Esophagus (tissue), 2 donors: ENCODE measurements around the gene ENO2. TPM values are rescaled to one million over a fixed set of nuclear protein-coding genes. Genes with fewer than 3 reads are reported as not detected.

Experiments
- H3K27ac ChIP-seq, 2 donors: one replicate each; pipeline ENCODE4 v1.5.1; 2013; ENCODE audit warnings: low read depth in 2 of 2, mild to moderate bottlenecking in 2 of 2, inconsistent platforms in 1 of 2, low read length in 1 of 2, moderate library complexity in 1 of 2
- H3K27me3 ChIP-seq, 2 donors: one replicate each; pipeline ENCODE4 v1.6.1; 2013; ENCODE audit warnings: low read length in 2 of 2, control low read depth in 1 of 2, mild to moderate bottlenecking in 1 of 2; ENCODE audit not compliant: insufficient read depth in 2 of 2, control insufficient read depth in 1 of 2
- H3K36me3 ChIP-seq, 2 donors: one replicate each; pipeline ENCODE4 v1.6.1; 2013; ENCODE audit warnings: low read length in 1 of 2; ENCODE audit not compliant: control insufficient read depth in 2 of 2, insufficient read depth in 2 of 2
- H3K4me1 ChIP-seq, 2 donors: one replicate each; pipeline ENCODE4 v1.6.1; 2013; ENCODE audit warnings: low read length in 1 of 2; ENCODE audit not compliant: control insufficient read depth in 2 of 2, insufficient read depth in 2 of 2
- H3K4me3 ChIP-seq, 2 donors: one replicate each; pipeline ENCODE4 v1.5.1; 2013; ENCODE audit warnings: low read length in 2 of 2, mild to moderate bottlenecking in 2 of 2, low read depth in 1 of 2, moderate library complexity in 1 of 2
- H3K9me3 ChIP-seq, 2 donors: one replicate each; pipeline ENCODE4 v1.6.1; 2013; ENCODE audit warnings: mild to moderate bottlenecking in 2 of 2, low read depth in 1 of 2, low read length in 1 of 2, moderate library complexity in 1 of 2; ENCODE audit not compliant: control insufficient read depth in 2 of 2, insufficient read depth in 1 of 2
- WGBS, 2 donors: extraction: QIAGEN DNeasy Blood & Tissue Kit; methylation state at CpG; one replicate each; pipeline ENCODE4 v1.1.7; 2013; 5-methylcytosine and 5-hydroxymethylcytosine counted together
- polyA plus RNA-seq, 2 donors: library from polyadenylated mRNA; stranded (reverse); fragments of 200-250 nt; gene quantifications; one replicate each; pipeline ENCODE4 v1.2.3, GENCODE V29; 2013
- donor health status: healthy with polysubstance abuse.
- donor health status: Bipolar disorder and iron deficiency.

Gene ENO2
- polyA plus RNA-seq, 2 donors = 6.7 to 9.0 TPM

DNA sequence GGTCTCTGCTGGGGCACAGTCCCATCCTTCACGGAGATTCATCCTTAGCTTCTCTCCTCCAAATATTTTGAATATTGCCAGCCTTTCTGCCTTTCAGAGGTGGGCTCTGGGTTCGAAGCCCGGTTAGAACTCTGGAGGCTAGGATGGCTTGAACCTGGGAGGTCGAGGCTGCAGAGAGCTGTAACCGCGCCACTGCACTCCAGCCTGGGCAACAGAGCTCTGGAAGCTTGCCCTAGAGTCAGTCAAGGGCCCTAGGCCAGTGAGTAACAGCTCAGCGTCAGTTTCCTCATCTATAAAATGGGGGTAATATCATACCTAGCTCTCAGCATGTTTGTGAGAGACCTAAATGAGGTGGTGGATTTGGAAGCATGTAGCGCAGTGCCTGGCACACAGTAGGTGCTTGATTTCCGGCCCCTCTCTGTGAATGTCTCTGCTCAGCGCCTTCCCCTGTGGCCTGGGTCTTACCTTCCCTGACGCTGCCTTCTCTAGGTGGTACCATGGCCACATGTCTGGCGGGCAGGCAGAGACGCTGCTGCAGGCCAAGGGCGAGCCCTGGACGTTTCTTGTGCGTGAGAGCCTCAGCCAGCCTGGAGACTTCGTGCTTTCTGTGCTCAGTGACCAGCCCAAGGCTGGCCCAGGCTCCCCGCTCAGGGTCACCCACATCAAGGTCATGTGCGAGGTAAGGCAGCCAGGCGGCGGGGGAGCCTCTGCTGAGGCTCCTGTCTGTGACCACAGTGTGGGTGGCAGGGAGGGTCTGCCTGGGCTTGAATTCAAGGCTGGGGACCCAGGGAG lies 40.1 kb downstream of the ENO2 start:
- peaks cover 0 to 11% of the 10 kb centered on the region in 2 donors for H3K4me1 ChIP-seq
- H3K27ac ChIP-seq = no peak overlapping the region
- H3K36me3 ChIP-seq = peaks cover 0 to 13% of the 10 kb centered on the region in 2 donors
- no peak overlapping the region for H3K4me3 ChIP-seq
- no peaks in the 10 kb centered on the region for H3K9me3 ChIP-seq
- 82 to 84% methylated on average over 21 of the region's 21 CpGs for WGBS, 2 donors
- no peaks in the 10 kb centered on the region for H3K27me3 ChIP-seq

DNA sequence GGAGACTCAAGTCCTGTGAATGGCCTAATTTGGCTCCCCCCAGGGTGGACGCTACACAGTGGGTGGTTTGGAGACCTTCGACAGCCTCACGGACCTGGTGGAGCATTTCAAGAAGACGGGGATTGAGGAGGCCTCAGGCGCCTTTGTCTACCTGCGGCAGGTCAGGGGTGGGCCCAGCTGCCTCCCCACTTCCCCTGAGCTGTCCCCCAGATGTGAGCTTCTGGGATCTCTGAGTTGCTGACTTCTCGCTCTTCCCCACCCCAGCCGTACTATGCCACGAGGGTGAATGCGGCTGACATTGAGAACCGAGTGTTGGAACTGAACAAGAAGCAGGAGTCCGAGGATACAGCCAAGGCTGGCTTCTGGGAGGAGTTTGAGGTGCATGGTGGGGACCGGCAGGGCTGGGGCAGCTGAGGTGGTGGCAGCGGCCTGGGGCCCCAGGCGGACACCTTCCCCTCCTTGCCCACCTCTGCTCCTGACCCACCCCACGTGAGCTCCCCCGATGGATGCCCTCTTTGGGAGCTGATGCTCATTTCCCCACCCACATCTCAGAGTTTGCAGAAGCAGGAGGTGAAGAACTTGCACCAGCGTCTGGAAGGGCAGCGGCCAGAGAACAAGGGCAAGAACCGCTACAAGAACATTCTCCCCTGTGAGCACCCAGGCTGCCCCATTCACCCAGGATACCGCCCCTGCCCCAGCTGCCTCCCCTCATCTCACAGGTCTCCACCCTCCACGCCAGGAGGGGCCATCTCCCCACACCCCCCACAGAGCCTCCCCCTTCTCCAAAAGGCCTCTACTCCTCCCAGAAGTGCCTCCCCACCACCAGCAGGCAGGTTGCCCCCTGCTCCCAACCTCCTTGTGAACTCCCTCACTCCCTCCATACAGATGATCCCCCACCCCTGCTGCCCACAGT lies 41.0 kb downstream of the ENO2 start:
- Histone ChIP-seq H3K27ac (no peak overlapping the region), H3K4me3 (no peak overlapping the region), H3K4me1 (peaks cover 0 to 14% of the 10 kb centered on the region in 2 donors), H3K9me3 (no peaks in the 10 kb centered on the region), H3K36me3 (peaks cover 0 to 14% of the 10 kb centered on the region in 2 donors), H3K27me3 (no peaks in the 10 kb centered on the region)
- 85 to 88% methylated on average over 22 of the region's 22 CpGs for WGBS, 2 donors

DNA sequence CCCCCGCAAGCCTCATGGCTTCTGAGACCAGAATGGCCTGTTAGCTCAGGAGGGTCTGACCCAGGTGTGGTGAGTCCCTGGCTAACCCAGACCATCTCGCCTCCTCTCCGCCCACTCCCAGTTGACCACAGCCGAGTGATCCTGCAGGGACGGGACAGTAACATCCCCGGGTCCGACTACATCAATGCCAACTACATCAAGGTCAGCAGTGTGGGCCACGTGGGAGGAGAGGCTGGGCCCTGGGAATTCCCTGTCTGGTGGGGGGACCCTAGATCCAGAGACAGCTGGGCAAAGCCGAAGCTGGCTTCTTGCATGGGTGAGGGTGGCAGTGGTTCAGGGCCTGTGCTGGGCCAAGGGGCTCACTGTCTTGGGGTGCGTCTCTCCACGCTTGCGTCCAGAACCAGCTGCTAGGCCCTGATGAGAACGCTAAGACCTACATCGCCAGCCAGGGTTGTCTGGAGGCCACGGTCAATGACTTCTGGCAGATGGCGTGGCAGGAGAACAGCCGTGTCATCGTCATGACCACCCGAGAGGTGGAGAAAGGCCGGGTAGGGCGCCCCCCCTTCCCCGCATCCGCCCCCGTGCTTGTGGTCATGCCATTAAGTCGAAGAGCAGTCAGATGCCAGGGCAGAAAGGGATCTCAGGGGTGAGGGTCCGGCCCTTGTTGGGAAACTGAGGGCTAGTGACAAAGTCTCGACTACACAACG lies 41.8 kb downstream of the ENO2 start:
- H3K27me3 ChIP-seq = no peaks in the 10 kb centered on the region
- no peak overlapping the region for H3K27ac ChIP-seq
- H3K9me3 ChIP-seq = no peaks in the 10 kb centered on the region
- 81 to 84% methylated on average over 28 of the region's 28 CpGs for WGBS, 2 donors
- peaks cover 0 to 19% of the 10 kb centered on the region in 2 donors for H3K4me1 ChIP-seq
- H3K4me3 ChIP-seq = no peak overlapping the region
- peaks cover 0 to 14% of the 10 kb centered on the region in 2 donors for H3K36me3 ChIP-seq

DNA sequence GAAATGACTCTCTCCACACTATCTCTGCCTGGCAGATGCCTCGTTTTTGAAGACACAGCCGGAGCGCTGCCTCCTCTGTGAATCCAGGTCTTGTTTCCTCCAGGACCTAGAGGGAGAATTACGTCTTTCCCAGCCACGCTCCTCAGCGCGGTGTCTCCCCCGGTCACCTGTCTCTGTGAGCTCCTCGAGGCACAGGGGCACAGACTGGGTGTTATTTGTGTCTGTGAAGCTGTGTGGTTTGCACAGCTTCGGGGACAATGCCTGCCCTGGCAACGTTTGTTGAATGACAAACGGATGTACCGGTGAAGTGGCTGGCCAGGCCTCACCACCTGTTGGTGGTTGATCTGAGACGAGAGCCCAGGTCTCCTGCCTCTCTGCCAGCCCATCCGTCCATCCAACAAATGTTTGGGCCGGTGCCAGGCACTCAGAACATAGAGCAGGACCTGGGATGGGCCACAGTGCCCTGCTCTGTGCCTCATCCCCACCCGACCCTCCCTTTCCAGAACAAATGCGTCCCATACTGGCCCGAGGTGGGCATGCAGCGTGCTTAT lies 42.8 kb downstream of the ENO2 start:
- H3K27ac ChIP-seq = no peak overlapping the region
- H3K4me1 ChIP-seq = peaks cover 3 to 20% of the 10 kb centered on the region in 2 donors
- H3K36me3 ChIP-seq = peaks cover 0 to 12% of the 10 kb centered on the region in 2 donors
- H3K9me3 ChIP-seq = no peaks in the 10 kb centered on the region
- 77 to 81% methylated on average over 20 of the region's 20 CpGs for WGBS, 2 donors
- no peak overlapping the region for H3K4me3 ChIP-seq
- H3K27me3 ChIP-seq = no peaks in the 10 kb centered on the region

DNA sequence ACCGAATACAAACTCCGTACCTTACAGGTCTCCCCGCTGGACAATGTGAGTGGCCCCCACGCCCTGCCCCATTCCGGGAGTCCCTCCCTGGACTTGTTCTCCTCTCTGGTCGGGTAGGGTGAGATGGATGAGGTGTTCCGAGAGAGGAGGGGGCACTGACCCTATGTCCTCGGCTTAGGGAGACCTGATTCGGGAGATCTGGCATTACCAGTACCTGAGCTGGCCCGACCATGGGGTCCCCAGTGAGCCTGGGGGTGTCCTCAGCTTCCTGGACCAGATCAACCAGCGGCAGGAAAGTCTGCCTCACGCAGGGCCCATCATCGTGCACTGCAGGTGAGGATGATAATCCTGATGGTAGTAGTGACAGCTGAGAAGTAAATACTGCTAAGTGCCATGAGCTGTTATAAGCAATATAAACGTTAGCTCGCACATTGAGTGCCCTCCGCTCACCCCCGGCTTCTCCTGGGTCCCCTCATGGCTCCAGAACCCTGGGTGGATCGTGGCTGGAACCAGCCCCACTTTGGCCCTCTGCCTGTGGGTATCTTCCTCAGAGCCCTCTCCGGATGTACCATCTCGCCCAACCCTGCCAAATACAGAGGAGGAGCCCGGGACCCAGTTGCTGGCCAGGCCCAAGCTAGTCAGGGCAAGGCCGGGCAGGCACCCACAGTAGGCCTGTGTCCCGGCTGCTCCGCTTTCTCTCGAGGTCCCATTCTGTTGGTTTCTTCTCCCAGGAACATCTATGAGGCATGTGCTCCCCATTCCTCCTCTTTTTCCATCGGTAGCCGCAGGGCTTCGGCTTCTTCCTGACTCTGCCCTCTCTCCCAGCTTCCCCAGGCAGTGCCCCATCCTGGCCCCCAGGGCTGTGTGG lies 43.6 kb downstream of the ENO2 start:
- Histone ChIP-seq H3K27me3 (no peaks in the 10 kb centered on the region), H3K4me1 (peaks cover 3 to 20% of the 10 kb centered on the region in 2 donors), H3K27ac (peak overlapping the region; percentile 58 to 72), H3K9me3 (no peaks in the 10 kb centered on the region), H3K4me3 (no peak overlapping the region), H3K36me3 (peaks cover 0 to 11% of the 10 kb centered on the region in 2 donors)
- WGBS, 2 donors = 60 to 69% methylated on average over 28 of the region's 28 CpGs

DNA sequence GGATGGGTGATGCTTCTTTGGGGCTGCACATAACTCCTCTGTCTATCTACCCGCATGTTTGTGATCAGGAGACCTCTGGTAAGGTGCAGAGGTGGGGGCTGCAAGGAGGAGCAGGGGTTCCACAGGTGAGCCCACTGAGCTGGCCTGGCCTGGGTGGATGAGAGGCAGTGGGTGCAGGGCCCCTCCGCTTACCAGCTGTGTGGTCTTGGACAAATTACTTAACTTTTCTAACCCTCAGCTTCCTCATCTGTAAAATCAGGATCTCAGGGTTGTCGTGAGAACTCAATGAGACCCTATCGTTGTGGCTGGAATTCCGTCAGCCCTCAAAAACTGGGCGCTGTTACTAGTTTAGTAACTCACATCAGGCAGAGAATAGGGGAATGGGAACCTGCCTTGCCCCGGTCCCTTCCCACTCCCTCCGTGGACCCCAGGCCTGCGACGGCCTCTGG lies 44.3 kb downstream of the ENO2 start:
- Histone ChIP-seq H3K27ac (peak overlapping the region; percentile 58 to 73), H3K4me3 (no peak overlapping the region), H3K9me3 (no peaks in the 10 kb centered on the region), H3K4me1 (peaks cover 3 to 20% of the 10 kb centered on the region in 2 donors), H3K27me3 (no peaks in the 10 kb centered on the region), H3K36me3 (peaks cover 0 to 11% of the 10 kb centered on the region in 2 donors)
- 63 to 65% methylated on average over 10 of the region's 10 CpGs for WGBS, 2 donors

DNA sequence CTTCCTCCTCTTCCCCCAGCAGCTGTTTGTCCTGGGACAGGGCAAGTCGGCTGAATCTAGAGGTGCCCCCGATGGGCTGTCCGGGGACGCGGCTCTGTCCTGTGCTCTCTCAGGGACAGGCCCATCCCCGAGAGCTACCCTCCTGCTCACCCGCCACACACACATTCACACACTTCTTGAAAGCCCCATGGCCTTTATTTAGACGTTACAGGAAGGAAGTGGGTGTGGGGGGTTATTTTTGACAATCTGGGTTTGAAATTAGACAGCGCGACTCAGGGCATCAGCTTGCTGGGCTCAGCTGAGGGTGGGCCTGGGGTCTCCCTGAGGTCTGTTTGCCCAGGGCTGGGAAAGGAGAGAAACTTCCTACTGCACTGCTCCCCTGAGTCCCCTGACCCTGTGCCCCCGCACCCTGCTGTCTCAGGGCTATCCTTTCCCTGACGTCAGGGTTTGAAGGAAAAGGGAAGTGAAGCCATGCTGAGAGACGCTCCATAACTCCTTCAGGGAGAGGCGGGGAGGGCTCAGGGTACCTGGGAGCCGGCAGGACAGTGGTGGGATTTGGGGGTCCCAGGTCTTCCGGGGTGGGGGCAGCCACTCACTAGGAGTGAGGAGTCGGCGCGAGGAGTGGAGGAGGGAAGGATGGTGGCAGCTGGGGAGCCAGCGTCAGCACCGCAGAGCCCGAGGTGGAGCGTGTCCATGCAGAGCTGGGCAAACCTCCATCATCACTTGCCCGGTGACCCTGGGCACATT lies 44.9 kb downstream of the ENO2 start:
- Histone ChIP-seq H3K4me3 (no peak overlapping the region), H3K36me3 (peaks cover 0 to 11% of the 10 kb centered on the region in 2 donors), H3K27me3 (no peaks in the 10 kb centered on the region), H3K4me1 (peaks cover 3 to 20% of the 10 kb centered on the region in 2 donors), H3K27ac (peak overlapping the region; percentile 58 to 73), H3K9me3 (no peaks in the 10 kb centered on the region)
- 64% methylated on average over 24 of the region's 24 CpGs for WGBS, 2 donors
